ENCODE measurements around the gene FMN2. TPM values are rescaled to one million over a fixed set of nuclear protein-coding genes. Genes with fewer than 3 reads are reported as not detected.
"Not testable (repeated sequence)": the region's sequence is repeated elsewhere in the genome, so short reads cannot be mapped to it uniquely, and the experiment has no call there.

FMN2 gene
- polyA plus RNA-seq, 5 donors: 1.2 to 3.0 (median 1.7) TPM

DNA sequence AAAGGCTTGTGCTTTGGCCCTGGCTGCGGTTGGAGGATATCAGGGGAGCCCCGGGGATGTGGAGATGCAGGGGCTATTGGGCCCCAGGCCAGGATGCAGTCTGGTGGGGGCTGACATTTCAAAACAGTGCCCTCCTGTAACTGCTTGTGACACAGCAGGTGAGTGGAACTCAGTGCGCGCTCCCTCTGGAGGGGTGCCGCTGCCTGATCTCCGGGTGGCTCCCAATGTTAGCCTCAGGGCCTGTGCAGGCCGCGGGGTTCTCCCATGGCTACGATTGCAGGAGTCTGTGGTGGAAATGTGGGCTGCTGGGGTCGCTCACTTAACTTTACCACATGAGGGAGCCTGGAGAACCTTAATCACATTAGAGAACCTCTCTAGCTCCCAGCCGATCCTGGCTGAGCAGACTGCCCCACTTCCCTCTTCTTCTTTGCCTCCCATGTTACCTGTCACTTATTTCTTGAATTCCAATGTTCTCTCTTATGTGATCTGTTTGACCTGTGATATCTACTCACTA lies 163.2 kb downstream of the FMN2 start:
- DNase-seq: no peak

DNA sequence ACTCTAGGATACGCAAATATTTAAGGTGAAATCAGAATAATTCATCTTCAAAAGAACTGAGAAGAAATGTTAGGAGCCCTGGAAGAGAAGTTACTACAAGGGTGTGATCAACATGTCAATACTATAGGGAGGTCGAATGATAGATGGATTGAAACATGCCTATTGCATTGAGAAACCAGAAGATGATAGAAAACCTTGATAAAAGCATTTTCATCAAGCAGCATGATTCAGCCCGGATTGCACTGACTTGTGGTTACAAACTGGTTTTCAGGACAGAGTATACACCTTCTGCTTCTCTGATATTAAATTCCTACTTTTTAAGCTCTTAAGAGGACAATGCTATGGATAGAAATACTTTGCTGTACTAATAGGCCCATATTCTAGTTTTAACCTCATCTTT lies 164.2 kb downstream of the FMN2 start:
- no peak for DNase-seq

DNA sequence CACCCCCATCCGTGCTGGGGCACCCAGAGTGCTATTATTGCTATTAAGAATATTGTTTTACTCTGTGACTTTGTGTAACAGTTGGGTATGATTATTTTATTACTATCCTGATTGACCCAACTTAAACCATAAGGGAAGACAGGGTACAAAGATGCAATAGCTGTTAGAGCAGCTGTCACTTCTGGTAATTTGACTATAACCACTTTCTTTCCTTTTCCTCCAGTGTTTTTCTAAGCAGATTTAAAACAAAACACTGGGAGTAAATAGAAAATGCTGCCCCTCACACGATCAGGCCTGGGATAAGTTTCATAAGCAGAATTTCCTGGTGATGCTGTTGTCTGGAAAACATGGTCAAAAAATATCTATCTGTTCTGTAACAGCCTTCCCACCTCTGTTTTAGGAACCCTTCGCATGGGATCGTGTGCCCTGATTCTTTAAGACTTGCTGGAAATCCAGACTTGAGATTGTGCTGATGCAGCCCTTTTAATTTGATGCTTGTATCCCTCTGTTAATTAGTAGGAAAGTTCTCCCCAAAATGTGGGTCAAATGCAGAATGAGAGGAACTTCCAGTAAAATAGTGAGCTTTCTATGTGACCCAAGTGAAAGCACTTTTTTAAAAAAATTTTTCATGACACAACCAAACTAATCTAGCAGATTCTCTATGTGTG lies 165.3 kb downstream of the FMN2 start:
- DNase-seq: no peak

DNA sequence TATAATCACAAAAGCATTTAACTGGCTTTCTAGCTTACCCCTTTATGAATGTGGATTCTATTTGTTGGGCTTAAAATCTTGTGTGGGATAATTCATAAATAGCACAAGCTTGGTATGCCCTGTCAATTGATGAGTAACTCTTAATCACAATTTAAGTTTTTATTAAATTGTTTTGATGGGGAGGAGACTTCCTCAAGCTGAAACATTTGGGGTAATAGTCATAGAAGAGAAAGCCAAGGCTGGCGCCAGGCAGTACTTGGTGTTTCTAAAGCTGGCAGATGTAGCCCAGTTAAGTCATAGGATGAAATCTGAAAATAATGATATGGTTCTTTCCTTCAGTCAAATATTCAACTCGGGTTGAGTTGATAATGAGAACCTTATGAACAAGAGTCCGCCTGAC lies 167.2 kb downstream of the FMN2 start:
- DNase-seq: no peak

DNA sequence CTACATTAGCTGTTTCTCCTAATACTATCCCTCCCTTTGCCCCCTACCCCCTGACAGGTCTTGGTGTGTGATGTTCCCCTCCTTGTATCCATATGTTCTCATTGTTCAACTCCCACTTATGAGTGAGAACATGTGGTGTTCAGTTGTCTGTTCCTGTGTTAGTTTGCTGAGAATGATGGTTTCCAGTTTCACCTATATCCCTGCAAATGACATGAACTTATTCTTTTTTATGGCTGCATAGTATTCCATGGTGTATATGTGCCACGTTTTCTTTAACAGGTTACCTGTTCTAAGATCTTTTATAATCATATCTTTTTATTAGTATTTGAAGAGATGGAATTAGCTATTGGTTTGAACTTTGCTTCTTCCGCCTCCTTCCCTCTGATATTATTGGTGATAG lies 172.8 kb downstream of the FMN2 start:
- DNase-seq: not testable (repeated sequence)

DNA sequence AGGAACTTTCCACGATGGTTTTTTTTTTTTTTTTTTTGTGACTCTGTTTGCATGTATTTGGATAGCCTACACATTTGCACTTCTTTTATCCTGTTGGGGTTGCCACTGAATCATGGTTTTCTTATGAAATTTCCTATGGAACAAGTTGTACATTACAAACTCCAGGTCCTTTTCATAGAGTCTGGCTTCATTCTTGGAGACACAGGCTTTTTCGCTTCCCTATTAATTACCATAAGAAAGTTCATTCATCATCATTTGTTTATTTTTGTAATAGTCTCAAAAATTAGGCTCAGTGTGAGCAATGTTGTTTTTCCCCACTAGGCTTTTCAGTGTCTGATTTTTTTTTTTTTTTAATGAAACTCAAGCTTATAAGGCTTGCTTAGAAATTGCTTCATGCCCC lies 179.4 kb downstream of the FMN2 start:
- no peak for DNase-seq

DNA sequence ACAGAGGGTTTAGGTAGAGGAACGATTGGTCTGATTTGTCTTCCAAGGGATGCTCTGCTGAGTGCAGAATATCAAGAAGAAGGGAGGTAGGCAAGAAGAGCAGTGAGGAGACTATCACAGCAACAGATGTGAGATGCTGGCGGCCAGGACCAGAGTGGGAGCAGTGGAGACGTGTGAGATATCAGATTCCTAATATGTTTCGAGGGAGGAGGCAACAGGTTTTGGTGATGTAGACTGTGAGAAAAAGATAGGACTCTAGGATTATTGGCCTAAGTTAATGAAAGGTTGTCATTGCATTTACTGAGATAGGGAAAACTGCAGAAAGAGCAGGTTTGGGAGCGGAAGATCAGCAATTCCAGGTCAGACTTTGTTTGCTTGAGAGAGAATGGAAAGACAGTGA lies 182.9 kb downstream of the FMN2 start:
- DNase-seq: no peak

DNA sequence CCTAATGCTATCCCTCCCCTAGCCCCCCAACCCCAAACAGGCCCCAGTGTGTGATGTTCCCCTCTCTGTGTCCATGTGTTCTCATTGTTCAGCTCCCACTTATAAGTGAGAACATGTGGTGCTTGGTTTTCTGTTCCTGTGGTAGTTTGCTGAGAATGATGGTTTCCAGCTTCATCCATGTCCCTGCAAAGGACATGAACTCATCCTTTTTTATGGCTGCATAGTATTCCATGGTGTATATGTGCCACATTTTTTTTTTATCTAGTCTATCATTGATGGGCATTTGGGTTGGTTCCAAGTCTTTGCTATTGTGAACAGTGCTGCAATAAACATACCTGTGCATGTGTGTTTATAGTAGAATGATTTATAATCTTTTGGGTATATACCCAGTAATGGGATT lies 183.5 kb downstream of the FMN2 start:
- DNase-seq: not testable (repeated sequence)

DNA sequence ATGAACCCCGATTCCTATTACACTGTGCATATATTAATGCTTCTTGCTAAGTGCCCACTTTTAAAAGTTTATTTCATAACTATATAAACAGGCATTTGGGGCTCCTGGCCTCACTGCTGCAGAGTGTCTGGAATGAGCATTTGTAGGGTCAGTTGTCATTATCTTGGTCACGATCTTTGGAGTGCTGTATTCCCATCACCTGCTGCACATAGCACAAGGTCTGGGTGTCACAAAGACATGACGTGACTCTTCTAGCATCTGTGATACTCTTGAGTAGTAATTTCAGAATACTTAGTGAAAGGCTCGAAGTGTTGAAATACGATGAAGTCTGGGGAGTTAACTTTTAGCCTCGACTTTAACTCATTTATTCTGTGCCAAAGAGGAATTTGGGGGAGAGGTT lies 186.4 kb downstream of the FMN2 start:
- DNase-seq: no peak

DNA sequence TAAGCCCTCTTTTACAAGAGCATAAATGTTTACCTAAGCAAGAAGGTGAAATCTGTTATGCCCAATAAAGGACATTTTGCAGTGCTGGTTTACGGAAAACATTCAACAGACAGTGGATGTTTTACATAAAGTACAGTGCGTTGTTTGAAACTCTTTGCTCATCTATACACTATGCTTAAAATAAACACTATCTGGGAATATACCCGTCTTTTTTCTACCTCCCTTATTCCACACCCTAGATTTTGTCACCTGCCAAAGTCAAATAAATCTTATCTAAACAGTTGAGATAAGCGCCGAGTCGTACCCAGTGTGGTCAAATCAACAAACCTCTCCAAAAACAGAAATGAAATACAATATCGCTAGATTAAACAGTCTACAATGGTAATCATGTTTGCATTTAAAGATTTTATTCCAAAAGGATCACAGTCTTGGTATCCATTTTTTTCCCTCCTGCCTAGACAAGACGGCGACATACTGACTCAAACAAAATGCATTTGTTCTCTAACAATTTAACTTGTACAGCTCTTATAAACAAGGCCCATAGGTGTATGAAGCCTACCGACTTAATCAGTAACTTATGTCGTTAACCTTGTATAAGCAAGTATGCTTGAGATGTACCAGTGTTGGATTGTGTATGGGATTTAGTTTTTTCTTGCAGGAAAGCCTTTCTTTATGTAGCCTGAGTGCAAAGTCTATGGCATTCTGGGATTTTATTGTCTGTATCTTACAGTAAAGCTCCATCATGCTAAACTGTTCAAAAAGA lies 189.1 kb downstream of the FMN2 start:
- DNase-seq: no peak

DNA sequence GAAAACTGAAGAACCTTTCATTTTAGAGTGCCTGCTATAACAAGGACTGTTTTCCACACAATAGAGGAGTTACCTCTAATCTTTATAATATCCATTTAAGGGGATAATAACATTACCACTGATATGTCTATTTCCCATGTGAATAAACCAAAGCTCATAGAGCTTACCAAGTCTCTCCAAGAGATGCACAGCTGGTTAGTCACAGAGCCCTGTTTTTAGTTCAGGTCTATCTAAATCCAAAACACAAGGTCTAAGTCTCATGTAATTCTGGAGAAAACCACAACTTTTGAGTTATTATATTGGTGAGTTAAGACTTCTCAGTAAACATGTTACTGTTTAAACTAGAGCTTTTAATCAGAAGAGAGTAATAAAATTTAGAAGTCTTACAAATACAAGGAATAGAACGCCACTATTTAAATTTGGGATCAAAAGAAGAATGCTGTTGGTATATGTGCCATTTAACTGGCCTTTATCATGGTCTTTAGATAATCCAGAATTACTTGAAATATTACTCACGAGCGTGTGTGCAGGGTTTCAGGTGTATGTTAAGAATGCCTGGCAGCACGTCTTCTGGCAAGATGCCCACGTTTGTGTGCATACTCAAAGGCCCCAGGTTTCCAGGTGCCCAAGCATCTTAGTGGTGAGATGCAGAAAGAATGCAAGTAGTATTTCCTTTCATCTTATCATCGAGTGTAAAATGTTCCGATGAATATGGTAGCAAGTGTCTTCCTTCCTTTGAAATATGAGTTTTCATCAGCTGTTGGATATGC lies 190.6 kb downstream of the FMN2 start:
- DNase-seq: peak in 1 of 2 donors; percentile 13

DNA sequence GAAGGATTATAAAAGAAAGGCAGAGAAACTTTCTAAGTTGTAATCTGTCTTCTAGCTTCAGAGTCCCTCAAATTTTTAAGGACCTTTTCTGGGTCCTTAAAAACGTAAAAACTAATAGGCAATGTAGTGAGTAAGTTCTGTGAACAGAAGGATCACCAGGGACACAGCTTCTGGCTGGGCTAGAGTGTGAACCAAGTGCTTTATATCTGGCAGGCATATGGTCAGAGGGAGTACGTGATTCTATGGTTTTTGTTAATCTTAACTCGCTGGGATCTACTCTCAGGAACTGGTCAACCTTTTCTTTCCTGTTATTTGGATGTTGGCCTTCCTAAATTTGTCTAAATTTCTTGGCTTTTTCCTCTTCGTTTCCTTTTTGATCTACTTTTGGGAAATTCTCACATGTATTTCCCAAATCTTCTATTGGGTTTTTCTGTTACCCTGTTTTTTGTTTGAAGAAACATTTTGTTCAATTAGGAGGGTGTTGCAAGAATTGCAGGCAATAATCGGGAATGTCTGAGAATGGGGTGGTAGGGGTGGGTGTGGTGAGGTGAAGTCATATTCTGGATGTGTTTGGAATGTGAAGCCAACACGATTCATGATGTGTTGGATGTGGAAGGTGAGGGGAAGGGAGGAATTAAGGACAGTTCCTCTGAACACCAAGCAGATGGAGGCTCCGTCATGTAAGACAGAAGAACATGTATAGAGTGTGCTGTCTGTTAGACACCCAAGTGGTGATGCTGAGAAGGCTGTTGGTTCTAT lies 193.2 kb downstream of the FMN2 start:
- no peak for DNase-seq

DNA sequence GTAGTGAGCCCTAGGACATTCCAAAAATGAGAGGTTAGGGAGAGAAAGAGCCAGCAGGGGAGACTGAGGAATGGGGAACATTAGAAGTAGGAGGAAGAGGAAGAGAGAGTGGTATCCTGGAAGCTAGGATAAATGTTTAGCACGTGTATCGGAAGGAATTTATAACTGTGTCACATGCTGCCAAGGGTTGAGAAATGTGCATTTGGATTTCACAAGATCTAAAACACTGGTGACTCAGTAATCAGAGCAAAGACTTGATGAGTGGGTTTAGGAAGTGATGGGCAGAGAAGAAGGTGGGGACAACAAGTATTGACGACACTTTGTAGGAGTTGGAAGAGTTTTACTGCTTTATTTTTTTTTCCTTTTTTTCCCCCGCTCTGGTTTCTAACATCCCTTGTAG lies 193.9 kb downstream of the FMN2 start:
- no peak for DNase-seq

DNA sequence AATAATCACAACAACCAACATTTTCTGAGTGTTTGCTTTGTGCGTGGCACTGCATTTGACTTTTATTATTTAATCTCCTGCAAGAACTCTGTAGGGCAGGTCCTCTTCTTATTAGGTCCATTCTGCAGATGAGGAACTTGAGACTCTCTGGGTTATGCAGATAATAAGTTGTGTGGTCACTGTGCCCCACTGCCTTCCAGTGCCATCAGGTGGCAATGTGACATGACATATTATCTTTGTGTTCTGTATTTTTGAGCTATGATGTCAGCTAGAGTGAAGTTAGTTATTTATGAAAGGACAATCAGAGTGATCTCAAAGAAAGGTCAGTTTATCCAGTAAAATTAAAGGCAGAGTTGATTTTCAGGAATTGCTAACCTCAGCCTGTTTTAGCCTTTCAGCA lies 196.0 kb downstream of the FMN2 start:
- no peak for DNase-seq

DNA sequence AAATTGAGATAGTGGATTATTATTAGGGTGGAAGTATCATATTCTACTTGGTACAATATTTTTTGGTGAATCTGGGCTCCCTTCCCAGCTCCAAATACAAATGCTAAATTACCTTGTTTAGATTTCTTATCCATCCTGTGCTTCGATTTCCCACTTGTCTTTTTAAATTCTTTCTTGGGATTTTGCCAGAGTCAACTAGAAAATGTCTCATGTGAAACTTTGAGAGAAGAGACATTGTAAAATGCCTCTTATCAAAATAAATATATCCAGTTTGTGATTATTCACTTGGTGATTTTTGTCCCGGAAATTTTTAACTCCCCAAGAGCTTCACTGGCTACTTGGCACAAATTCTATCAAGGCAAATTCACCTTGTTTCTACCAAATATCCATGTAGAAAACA lies 202.0 kb downstream of the FMN2 start:
- DNase-seq: no peak

DNA sequence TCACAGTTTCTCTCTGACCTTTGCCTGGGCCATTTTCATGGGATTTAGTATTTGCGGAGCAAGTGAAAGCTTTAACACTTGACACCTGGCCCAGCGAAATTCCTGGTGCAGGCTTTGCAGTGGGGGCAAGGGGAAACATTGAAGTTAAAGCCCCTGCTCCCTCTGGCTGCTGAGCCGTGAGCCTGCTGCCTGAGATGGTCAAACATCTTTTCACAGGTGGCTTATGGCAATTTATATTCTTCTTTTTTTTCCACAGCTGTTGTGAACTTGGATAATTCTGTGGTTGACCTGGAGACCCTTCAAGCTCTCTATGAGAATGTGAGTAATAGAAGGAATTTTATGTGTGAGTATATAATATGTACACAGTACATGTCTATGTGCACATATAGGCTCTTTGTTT lies 202.9 kb downstream of the FMN2 start:
- no peak for DNase-seq

DNA sequence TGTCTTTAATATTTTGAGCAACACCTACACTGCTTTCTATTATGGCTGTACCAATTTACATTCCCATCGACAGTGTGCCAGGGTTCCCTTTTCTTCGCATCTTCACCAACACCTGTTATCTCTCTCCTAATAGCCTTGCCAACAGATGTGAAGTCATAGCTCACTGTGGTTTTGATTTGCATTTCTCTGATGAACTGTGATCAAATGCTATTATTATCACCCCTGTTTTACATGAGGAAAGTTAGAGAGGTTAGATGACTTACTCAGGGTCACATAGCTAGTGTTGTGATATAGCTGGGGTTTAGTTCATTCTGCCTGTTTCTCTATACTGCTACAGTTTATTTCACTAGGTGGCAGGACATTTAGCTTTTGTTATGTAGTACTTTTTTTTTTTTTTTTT lies 204.1 kb downstream of the FMN2 start:
- DNase-seq: no peak

DNA sequence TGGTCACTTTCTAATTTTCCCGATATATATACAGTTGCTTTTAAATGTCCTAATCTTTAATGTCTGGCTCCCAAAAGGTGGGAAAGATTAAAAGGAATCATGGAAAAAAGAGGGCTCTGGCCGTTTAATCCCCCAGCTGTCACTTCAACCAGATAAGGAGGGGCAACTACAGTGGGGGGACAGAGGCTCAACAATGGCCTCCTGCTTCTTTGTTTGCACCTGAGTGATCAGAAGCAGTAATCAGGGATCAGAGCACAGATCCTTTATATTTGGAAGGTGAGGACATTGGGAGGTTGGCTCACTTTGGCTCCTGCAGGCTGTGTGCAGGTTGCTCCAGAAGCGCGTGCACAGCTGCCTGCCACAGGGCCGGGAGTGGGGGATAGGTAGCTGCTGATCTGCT lies 212.8 kb downstream of the FMN2 start:
- DNase-seq: no peak

DNA sequence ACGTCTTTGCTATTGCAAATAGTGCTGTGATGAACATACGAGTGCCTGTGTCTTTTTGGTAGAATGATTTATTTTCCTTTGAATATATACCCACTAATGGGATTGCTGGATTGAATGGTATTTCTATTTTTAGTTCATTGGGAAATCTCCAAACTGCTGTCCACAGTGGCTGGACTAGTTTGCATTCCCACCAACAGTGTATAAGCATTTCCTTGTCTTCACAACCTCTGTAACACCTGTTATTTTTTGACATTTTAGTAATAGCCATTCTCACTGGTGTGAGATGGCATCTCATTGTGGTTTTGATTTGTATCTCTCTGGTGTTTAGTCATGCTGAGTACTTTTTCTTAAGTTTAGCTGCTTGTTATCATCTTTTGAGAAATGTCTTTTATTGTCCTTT lies 215.0 kb downstream of the FMN2 start:
- DNase-seq: no peak

DNA sequence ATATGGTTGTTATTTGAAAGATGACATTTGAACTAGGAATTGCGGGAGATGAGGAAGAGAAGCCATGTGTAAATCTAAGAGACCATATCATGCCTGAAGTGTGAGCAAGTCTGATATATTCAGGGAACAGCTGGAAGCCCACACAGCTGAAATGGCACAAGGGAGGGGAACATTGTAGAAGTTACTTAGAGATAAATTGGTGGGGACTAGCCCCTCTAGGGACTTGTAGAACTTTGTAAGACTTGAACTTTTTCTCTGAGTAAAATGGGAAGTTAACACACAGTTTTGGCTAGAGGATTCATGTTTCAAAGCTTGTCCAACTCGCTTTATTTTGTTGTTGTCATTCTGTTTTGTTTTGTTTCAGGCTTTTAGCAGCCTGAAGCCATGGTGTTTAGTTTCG lies 216.4 kb downstream of the FMN2 start:
- DNase-seq: no peak

DNA sequence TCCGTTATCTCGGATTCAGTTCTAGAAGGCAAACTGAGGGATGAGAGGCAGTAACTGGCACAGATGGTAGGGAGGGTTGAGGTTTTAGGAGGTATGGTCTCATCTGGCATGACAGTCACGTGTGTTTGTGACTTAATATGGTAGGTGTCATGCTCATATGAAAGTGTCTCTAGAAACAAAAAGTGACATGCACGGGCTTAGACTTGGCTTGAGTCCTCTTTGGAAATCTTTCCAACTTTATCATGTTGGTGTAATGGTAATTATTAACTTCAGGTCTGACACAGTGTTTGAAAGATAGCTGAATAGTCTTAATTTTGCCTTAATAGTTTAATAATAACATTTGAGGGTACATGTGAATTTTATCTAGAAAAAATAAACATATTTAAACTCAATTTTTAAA lies 218.1 kb downstream of the FMN2 start:
- DNase-seq: no peak

All from right lung (tissue), 5 donors.